ENCODE results near the gene PXK.
A peak's percentile ranks its signal among the peaks of the same experiment; 100 is the strongest.
"Not testable (repeated sequence)": the region's sequence is repeated elsewhere in the genome, so short reads cannot be mapped to it uniquely, and the experiment has no call there.

The PXK gene

DNA sequence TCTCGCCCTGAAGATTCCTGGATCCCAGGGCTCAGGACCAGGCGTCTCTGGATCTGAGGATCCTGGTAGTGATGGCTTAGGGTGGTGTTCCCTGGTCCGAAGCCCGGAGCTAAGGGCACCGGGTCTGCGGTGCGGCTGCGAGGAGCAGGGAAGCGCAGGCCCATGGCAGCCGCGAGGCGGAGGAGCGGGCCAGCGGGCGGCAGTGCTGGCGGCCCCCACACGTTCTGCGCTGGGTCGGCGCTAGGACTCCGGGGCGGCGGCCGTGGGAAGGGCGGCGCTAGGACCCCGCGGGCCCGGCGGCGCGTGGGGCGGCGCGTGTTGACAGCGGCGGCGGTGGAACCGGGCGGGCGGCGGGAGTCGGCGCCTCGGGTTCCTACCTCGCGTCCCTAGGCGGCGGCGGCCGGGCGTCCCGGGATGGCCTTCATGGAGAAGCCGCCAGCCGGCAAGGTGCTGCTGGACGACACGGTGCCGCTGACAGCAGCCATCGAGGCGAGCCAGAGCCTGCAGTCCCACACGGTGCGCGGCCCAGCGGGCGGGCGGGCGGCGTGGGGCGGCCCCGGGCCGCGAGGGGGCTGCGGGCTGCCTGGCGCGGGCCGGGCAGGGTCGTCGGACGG lies at the start of gene PXK:
Gene PXK, plus strand, starts transcription at position 318 of the 614 bp plus-strand sequence. Its CDS starts 97 bp downstream, at position 415.
- DNase-seq (ENCODE audit: low spot score) = peak; percentile 92

DNA sequence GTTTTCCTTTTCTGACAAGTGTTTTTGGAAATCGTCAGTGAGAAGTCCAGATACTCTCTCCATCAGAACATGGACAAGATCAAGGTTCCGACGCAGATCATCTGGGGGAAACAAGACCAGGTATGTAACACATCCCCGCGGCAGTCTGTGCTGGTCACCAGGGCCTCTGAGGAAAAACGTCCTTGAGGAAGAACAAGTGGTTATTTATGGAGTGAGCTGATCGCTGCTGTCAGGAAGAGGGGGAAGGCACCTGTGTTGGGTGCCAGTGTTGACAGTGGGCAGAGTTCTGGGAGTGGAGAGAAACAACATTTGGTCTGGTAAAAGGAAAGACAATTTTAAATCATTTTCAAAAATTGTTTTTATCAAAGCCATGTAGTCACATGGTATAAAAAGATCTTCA lies 47.4 kb upstream of the PXK start:
- no peak for DNase-seq (ENCODE audit: low spot score)

DNA sequence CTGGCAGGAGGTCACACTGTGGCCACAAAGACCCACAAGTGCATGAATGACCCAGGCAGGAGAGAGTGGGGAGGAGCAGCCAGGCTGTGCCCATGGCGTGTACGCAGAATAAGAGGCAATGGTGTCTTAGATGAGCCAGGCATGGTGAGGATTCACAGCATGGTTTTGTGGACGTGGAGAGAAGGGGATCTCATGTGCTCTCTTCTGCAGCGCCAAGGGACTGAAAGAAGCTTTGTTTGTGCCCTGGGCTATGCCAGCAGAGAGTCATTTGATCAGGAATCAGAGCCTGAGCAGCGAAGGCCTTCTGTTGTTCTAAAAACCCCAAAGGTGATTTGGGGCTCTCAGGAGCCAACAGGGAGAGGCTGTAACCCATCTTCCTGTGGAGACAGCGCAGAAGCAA lies 45.3 kb upstream of the PXK start:
- no peak for DNase-seq (ENCODE audit: low spot score)

DNA sequence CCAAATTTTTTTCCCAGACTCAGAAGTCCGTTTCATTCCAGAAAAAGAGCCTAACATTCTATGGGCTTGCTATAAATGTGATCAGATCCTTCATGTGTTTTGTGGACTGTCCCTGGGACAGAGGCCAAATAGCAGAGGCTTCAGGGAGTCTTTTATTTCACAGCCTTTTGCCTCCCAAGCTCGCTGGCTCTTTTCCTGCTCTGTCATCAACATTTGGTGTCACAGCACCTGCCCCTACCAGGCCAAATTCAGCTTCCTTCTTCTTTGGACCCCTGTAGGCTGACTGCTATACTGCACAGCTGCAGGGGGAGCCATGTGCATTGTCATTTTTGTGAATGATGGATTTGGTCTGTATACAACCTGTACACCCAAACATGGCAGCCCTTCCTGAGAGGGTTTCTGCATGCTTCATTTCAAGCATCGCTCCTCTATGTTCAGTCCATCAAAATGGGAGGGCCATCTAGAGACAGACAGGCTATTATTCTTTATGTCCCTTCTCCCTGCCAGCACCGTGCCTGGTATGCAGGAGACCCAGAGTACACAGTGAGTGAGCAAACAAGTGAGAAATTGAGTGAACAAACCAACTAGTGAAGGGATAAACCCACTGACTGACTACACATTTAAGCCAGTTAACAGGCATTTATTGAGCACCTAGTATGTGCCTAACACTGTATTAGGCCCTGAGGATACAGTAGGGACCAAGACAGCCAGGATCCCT lies 44.5 kb upstream of the PXK start:
- no peak for DNase-seq (ENCODE audit: low spot score)

DNA sequence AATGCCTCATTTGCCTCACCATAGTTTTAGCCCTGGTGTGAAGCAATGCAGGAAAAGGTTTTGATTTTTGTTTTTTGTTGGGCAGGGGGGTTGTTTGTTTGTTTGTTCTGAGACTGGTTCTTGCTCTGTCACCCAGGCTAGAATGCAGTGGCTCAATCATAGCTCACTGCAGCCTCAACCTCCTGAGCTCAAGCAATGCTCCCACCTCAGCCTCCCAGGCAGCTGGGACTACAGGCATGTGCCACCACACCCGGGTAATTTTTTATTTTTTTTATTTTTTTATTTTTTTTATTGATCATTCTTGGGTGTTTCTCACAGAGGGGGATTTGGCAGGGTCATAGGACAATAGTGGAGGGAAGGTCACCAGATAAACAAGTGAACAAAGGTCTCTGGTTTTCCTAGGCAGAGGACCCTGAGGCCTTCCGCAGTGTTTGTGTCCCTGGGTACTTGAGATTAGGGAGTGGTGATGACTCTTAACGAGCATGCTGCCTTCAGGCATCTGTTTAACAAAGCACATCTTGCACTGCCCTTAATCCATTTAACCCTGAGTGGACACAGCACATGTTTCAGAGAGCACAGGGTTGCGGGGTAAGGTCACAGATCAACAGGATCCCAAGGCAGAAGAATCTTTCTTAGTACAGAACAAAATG lies 43.6 kb upstream of the PXK start:
- DNase-seq (ENCODE audit: low spot score) = not testable (repeated sequence)

DNA sequence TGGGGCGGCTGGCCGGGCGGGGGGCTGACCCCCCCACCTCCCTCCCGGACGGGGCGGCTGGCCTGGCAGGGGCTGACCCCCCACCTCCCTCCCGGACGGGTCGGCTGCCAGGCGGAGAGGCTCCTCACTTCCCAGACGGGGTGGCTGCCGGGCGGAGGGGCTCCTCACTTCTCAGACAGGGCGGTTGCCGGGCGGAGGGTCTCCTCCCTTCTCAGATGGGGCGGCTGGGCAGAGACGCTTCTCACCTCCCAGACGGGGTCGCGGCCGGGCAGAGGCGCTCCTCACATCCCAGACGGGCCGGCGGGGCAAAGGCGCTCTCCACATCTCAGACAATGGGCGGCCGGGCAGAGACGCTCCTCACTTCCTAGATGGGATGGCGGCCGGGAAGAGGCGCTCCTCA lies 42.2 kb upstream of the PXK start:
- DNase-seq (ENCODE audit: low spot score) = not testable (repeated sequence)

DNA sequence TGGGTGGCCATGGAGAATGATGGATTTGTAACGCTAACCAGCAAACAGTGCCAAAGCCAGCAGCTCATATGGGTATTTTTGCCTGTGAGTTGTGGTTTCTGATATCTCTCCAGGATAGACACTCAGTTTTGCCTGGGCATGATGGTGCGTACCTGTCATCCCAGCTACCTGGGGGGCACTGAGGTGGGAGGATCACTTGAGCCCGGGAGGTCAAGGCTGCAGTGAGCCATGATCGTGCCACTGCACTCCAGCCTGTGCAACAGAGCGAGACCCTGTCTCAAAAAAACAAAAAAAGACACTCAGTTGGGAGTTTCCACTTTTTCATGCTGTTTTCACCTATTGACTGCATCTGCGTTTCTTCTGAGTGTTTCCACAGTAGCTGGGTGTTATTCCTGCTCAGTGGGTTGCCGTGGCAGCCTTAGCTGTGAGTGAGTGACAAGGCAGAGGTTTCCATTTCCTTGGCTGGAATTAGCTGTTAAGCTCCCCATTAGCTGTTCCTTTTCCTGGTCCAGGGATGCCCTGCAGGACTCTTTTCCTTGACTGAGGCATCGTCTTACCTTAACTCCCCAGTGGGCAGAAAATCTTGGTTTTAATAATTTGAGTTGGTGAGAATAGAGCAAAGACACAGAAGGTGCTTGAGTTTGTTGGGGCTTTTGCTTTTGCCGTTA lies 40.9 kb upstream of the PXK start:
- no peak for DNase-seq (ENCODE audit: low spot score)

DNA sequence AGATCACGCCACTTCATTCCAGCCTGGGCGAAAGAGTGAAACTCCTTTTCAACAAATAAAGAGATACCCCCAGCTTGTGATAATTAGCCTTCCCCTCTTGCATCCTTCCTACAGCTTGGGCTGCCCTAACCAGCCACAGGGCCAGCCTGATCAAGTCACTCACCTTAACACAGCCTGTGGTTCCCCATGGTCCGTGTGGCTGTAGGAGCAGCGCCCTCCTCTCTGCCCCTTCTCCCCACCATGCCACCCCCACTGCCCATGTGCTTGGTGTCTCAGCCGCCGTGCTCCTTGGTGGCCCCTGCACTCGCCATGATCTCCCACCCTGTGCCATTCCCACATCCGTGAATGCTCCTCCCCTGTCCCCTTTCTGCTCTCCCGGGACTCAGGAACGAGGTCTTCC lies 39.8 kb upstream of the PXK start:
- no peak for DNase-seq (ENCODE audit: low spot score)

DNA sequence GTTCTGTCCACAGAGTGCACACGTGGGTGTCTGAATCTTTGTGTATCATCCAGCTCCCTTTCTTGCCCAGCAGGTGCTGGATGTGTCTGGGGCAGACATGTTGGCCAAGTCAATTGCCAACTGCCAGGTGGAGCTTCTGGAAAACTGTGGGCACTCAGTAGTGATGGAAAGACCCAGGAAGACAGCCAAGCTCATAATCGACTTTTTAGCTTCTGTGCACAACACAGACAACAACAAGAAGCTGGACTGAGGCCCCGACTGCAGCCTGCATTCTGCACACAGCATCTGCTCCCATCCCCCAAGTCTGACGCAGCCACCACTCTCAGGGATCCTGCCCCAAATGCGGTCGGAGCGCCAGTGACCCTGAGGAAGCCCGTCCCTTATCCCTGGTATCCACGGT lies 39.2 kb upstream of the PXK start:
- no peak for DNase-seq (ENCODE audit: low spot score)

DNA sequence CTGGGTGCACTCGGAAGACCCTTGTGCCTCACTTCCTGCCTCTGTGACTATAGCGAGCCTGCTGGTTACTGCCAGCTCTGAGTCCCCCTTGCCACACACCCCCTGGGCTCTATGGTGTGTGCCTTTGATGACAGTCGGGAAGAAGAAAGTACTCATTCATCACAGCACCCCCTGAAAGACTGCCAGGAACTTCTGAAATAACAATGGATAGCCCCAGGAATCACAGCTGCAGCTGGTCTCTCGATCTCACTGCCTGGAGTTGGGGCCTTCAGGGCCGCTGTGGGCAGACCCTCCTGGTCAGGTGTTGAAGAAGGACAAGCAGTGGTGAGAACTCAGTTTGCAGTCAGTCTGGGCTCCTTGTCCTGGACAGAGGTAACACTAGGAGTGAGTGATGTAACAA lies 36.4 kb upstream of the PXK start:
- DNase-seq (ENCODE audit: low spot score) = no peak

DNA sequence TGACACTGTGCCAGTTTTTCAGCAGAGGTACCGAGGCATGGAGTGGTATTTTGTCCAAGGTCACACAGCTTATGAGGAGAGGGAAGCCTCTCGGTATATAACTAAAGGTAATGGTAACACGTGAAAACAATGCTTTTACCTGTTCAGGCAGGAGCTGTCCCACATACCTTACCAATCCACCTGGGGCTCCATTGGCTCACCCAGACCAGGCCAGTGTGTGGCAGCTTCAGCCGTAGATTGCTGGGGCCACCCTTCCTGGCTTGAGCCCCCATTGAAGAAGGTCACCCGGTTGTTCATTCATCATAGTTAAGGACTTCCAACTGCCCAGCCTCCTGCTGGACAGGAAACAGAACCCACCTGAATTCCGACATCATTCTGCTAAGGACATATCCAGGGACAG lies 35.8 kb upstream of the PXK start:
- no peak for DNase-seq (ENCODE audit: low spot score)

DNA sequence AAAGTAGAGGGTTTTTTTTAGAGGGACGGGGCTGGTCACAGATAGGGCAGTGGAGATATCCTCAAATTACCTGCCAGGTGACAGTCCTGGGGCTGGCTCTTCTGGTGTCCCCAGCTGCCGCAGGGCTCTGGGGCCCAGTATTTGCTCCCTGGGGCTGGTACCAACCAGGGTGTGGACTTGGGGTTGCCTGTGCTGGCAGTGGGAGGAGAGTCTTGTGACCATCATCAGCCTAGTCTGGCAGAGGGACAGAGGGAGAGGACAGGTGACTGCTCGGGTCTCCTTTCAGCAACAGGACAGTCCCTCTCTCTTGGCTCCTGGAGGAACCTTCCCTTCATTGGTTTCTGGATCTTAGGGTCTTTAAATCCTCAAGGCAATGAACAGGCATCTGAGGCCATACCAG lies 34.5 kb upstream of the PXK start:
- DNase-seq (ENCODE audit: low spot score) = no peak

DNA sequence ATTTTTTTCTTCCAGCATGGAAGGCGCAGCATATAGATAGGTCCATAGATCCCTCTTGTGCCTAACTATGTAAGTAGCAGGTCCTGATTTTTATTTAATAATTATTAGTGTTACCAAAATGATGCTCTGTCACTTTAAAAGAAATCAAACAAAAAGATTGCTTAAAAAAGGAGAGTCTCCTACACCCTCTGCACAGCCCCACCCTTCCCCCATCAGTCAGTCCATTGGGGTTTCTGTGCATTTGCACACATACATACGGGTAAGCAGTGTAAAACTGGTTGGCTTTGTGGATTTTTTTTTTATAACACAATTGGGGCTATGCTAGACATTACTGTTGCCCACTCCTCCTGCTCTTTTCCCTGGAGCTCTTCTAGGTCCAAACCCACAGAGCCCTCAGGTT lies 33.6 kb upstream of the PXK start:
- no peak for DNase-seq (ENCODE audit: low spot score)

DNA sequence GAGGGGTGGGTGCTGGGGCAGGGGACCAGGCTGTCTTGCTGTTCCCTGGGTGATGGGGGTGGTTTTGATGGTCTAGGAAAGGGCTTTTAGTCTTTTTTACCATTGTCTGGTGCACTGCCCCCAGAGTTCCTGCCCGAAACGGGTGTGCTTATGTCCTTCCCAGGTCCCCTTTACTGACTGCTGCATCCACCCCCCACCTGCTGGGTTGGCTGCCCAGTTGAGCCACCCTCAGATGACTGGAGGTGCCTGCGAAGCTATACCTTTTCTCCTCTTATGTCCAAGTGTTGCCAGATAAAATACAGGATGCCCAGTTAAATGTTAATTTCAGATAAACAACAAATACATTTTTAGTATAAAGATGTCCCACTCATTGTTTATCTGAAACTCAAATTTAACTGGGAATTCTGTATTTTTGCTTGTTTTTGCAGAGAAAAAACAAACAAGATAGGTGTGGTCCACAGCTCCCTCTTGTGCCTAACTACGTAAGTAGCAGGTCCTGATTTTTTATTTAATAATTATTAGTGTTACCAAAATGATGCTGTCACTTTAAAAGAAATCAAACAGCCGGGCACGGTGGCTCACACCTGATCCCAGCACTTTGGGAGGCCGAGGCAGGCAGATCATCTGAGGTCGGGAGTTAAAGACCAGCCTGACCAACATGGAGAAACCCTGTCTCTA lies 32.7 kb upstream of the PXK start:
- DNase-seq (ENCODE audit: low spot score) = no peak

DNA sequence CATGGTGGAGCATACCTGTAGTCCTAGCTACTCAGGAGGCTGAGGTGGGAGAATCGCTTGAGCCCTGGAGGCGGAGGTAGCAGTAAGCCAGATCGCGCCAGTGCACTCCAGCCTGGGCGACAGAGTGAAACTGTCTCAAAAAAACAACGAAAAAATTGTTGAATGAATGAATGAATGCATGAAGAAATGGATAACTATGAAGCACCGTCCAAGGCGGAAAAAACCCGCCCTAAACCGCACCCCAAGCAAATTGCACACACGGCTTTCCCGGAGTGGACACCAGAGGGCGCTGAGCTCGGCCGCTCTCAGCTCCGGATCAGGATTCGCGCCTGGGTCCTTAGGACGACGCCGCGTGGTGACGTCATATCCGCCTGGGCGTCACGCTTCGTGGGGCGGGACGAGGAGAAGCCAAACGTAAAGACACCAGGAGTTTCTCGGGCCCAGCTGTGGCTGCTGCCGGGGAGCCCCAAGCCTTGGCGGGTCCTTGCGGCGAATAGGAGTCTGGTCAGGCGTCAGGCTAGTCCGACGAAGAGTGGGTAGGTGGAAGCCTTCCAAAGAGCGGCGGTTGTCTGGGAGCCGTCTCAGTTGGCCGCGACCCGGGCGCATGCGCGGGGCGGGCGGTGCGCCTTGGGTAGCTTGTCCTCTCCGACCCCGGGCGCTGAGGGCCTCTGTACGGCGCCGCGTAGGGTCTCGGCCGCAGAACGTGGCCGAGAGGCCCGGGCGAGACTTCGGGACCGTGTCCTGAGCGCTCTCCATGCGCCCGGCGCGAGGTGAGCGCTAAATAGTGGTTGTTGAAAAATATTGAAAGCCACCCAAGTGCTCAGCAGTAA lies 26.6 kb upstream of the PXK start, which contains the start of the genes HTD2 and RPP14:
Gene HTD2, plus strand, starts transcription at position 639 of the 830 bp plus-strand sequence. CDS start 11,094 bp downstream, outside the sequence.
Gene RPP14, plus strand, starts transcription at position 364 of the 830 bp plus-strand sequence. CDS start 4,085 bp downstream, outside the sequence.
- DNase-seq (ENCODE audit: low spot score) = peak; percentile 98

DNA sequence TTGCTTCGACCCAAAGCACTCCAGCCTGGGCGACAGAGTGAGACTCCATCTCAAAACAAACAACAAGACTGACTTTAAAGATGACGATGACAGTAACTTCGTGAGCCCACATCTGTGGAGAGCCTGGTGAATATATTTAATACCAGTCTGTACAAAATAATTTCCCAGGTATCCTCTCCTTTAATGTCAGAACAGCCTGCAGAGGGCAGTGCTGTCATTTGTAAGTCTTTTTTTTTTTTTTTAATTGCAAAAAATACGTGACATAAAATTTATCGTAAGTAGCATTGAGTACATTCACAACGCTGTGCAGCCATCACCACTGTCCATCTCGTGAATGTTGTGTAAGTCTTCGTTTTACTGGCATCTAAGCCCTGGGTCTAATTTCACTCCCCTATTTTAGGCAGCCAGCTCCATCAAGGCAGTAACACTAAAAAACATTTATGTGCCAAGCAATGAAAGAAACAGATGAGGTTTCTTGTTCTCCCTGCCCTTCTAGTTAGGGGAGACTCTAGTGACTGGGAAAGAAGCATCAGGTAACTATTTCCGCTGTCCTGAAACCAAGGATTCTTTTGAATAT lies 25.0 kb upstream of the PXK start:
- DNase-seq (ENCODE audit: low spot score) = no peak

DNA sequence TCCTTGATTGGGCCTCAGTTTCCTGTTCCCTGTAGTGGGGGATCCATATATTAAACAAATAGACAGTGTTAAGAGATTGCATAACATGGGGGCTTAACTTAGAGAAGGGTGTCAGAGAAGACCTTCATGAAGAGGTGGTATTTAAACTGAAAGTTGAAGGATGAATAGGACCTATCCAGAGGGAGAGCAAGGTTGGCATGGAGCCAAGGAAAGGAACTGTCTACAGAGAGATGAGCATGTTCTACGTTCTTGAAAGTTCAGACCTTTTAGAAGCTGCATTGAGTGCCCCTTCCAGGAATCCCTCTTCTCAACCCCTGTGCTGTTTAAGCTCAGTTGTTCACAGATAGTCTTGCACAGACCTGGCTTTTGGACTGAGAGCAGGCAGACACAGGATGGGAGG lies 24.0 kb upstream of the PXK start:
- DNase-seq (ENCODE audit: low spot score) = no peak

DNA sequence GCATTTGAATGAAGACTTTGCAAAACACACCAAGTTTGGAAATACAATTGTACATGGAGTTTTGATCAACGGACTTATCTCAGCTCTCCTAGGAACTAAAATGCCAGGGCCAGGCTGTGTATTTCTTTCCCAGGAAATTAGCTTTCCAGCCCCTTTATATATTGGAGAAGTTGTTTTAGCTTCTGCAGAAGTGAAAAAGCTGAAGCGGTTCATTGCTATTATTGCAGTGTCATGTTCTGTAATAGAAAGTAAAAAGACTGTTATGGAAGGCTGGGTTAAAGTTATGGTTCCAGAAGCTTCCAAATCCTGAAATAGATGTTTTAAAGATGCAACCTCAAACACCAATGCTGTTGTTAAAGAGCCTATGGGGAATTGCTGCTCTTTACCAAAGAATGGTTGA lies 14.9 kb upstream of the PXK start:
- no peak for DNase-seq (ENCODE audit: low spot score)

DNA sequence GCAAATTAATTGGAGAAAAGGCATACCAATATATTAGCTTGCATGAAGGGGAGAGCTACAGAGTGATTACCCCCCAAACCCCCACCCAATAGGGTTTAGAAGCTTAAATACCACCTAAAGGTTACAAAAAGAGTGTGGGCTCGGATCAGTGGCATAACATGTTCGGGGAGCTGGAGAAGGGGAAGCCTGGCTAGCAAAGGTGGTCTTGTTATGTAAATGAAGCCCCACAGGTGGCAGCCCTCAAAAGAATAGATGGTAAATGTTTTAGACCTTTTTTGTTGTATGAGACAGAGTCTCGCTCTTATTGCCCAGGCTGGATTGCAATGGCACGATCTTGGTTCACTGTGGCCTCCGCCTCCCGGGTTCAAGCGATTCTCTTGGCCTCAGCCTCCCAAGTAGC lies 10.9 kb upstream of the PXK start:
- DNase-seq (ENCODE audit: low spot score) = no peak

DNA sequence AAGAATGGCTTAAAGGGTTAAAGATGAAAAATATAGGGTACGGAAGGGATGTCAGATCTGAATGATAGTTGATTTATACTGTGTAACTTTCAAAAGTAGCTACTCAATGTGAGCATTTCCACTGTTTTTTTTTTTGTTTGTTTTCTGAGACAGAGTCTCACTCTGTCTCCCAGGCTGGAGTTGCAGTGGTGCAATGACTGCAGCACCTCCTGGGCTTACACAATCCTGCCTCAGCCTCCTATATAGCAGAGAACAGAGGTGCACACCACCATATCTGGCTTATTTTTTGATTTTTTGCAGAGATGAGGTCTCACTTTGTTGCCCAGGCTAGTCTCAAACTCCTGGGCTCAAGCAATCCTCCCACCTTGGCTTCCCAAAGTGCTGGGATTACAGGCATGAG lies 9.9 kb upstream of the PXK start:
- DNase-seq (ENCODE audit: low spot score) = no peak
